Gastrocnemius medialis (tissue), 4 donors: ENCODE results near the gene CLN3.

Experiments
- CTCF ChIP-seq, 5 experiments: fragments of 450-650 bp in 3 of 5; fragments of 200-600 bp in 2 of 5; sonication (generic) in 2 of 5; IDR thresholded peaks in 4 of 5; conservative IDR thresholded peaks in 1 of 5; 1 replicate in 4 of 5; 2 replicates in 1 of 5; pipeline ENCODE4 v1.5.1; 2016 to 2019; ENCODE audit warnings: antibody characterized with exemption in 5 of 5, mild to moderate bottlenecking in 3 of 5, moderate library complexity in 3 of 5
- POLR2A ChIP-seq, 2 donors: fragments of 450-650 bp; IDR thresholded peaks; one replicate each; pipeline ENCODE4 v1.6.1; 2017; ENCODE audit warnings: antibody characterized with exemption in 2 of 2, mild to moderate bottlenecking in 2 of 2, moderate library complexity in 2 of 2

DNA sequence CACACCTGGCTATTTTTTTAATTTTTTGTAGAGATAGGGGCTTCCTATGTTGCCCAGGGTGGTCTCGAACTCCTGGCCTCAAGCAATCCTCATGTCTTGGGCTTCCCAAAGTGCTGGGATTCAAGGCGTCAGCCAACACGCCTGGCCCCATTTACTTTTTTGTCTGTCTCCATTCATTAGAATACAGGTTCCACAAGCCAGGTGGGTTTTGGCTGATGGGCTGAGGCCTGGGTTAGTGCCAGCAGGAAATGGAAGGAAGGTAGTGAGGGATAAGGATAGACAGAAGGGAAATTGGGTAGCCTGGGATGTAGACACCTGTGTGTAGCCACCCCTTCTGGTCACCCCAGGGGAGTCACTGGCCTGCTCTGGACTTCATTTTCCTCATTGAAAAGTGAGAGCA lies 19.2 kb upstream of the CLN3 start:
- TF ChIP-seq CTCF (IDR thresholded peaks at IDR 0.05 in 4 of 5, conservative IDR thresholded peaks at IDR 0.05 in 1 of 5) (no peak), POLR2A (IDR thresholded peaks at IDR 0.05) (no peak)
